ENCODE results near the gene NCOA7.

Gene NCOA7

GRCh38 chr6:125784365-125784764, 6.4 kb upstream of the NCOA7 start:
- no peak overlapping the region for H3K4me3 ChIP-seq (ENCODE audit: low read depth, low read length)
- no peak for DNase-seq (ENCODE audit: low read depth)
- TF ChIP-seq CTCF (IDR thresholded peaks at IDR 0.05; ENCODE audit: control insufficient read depth, extremely low read depth, insufficient read depth) = no peak

GRCh38 chr6:125787791-125788190, 3.0 kb upstream of the NCOA7 start:
- no peak for DNase-seq (ENCODE audit: low read depth)
- TF ChIP-seq CTCF (IDR thresholded peaks at IDR 0.05; ENCODE audit: control insufficient read depth, extremely low read depth, insufficient read depth) = peak; percentile 29; the same call in 1 of the 2 replicates
- no peak overlapping the region for H3K4me3 ChIP-seq (ENCODE audit: low read depth, low read length)

GRCh38 chr6:125789167-125789566, 1.6 kb upstream of the NCOA7 start:
- DNase-seq (ENCODE audit: low read depth) = no peak
- no peak for TF ChIP-seq CTCF (IDR thresholded peaks at IDR 0.05; ENCODE audit: control insufficient read depth, extremely low read depth, insufficient read depth)
- no peak overlapping the region for H3K4me3 ChIP-seq (ENCODE audit: low read depth, low read length)

DNA sequence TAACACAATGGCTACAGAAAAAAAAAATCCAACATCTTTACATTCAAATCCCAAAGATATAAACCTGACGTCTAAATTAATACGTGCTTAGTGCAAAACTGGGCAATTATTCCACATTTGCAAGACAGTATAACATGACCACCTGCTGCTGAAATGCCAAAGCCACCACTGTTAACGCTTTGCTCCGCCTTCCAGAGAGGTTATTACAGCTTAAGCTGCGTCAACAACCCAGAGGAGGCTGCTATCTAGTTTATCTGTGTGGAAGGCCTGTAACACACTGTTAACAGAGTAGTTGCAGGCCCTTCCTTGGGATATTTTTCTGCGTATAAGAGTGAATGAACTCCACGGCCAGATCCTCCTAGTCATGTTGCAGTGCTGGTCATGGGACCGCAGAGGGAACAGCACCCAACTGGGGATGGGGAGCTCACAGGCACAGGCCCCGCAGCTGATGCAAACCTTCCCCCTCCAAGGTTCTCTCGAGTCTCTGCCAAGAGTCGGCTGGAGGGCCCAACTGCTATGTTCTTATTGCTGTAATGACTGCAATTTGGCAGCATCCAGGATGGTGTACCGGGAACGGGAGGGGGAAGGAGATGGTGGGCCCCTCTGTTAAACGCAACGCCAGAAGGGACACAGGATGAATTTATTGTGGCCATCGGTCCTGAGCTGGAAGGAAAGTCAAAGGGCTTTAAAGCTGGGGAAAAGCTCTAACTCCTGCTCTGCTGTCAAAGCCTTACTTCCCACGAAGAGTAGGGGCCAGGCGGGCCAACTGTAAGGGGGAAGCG, 993 bp upstream of the NCOA7 start:
- no peak for DNase-seq (ENCODE audit: low read depth)
- TF ChIP-seq CTCF (IDR thresholded peaks at IDR 0.05; ENCODE audit: control insufficient read depth, extremely low read depth, insufficient read depth) = no peak
- peak overlapping the region; percentile 70 for H3K4me3 ChIP-seq (ENCODE audit: low read depth, low read length)

- peak; percentile 66 for TF ChIP-seq CTCF (IDR thresholded peaks at IDR 0.05; ENCODE audit: control insufficient read depth, extremely low read depth, insufficient read depth)
- no peak for DNase-seq (ENCODE audit: low read depth)
- H3K4me3 ChIP-seq (ENCODE audit: low read depth, low read length) = peak overlapping the region; percentile 70
Observed at GRCh38 chr6:125791151-125791819, 525 bp downstream of the NCOA7 start.

DNA sequence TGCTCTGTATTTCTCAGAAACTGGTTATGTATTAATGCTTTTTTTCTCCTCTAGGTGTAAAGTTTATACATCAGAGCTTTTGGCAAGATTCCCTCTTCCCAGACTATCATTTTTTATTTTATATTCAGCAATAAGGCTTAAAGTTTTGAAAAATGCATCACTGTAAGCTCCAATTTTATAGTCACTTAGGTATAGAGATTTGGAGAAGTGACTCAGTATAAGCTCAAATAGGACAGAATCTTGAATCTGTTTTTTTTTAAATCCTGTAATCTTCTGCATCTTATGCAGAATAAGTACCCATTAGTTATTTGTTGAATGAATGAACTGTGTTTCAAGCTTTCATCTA, 1.0 kb downstream of the NCOA7 start:
- peak overlapping the region; percentile 70 for H3K4me3 ChIP-seq (ENCODE audit: low read depth, low read length)
- DNase-seq (ENCODE audit: low read depth) = no peak
- TF ChIP-seq CTCF (IDR thresholded peaks at IDR 0.05; ENCODE audit: control insufficient read depth, extremely low read depth, insufficient read depth) = no peak
